Neural crest cell (in vitro differentiated cells): ENCODE data around the gene RAP1GAP2. TPM values are rescaled to one million over a fixed set of nuclear protein-coding genes. Genes with fewer than 3 reads are reported as not detected.

Source experiments
- DNase-seq: peaks from one replicate; pipeline ENCODE4 v3.0.0; 2021; ENCODE audit warnings: low read depth, mixed read lengths, low spot score
- H3K27ac Mint-ChIP-seq: one replicate; pipeline ENCODE4 v1.8.0; 2021; ENCODE audit warnings: mild to moderate bottlenecking, mixed read lengths; ENCODE audit not compliant: unreplicated experiment
- H3K27me3 Mint-ChIP-seq: 2 replicates; pipeline ENCODE4 v1.8.0; 2021; ENCODE audit warnings: low read depth, mild to moderate bottlenecking, mixed read lengths
- H3K36me3 Mint-ChIP-seq: 2 replicates; pipeline ENCODE4 v1.8.0; 2021; ENCODE audit warnings: low read depth, mild to moderate bottlenecking, mixed read lengths
- H3K4me1 Mint-ChIP-seq: 2 replicates; pipeline ENCODE4 v1.8.0; 2021; ENCODE audit warnings: mixed read lengths
- H3K4me3 Mint-ChIP-seq: one replicate; pipeline ENCODE4 v1.8.0; 2021; ENCODE audit warnings: mild to moderate bottlenecking, mixed read lengths
- H3K9me3 Mint-ChIP-seq: 2 replicates; pipeline ENCODE4 v1.8.0; 2021; ENCODE audit warnings: mixed read lengths
- total RNA-seq: library from RNA; stranded (reverse); gene quantifications from 2 replicates; pipeline ENCODE4 v1.2.1, GENCODE V29; 2021
- TF ChIP-seq, protein P1 (sequence below): fragments of 200-600 bp; sonication (generic); conservative IDR thresholded peaks from 2 replicates; pipeline ENCODE4 v1.5.0; 2021; ENCODE audit warnings: antibody characterized with exemption, mild to moderate bottlenecking

The RAP1GAP2 gene
- total RNA-seq, 1 donor from 2014 or later = 1.0 TPM

DNA sequence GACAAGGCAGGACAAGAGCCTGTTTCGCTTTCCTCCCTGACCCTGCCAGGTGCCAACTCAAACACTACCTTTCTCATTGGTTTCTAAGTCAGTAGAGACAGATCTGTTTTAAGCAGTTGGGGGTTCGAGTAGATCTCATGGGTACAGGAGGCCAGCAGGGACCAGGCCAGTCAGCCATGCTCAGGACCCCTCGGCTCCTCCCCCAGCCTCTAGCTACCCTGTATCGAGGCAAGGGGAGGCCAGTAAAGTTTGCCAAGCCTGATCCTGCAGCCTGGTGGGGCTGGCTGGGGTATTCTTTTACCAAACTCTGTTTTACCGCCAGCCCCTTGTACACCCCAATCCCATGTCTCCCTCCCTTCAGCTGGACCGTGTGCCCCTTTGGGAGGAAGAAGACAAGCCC, 240.6 kb downstream of the RAP1GAP2 start:
- H3K27me3 Mint-ChIP-seq = peaks cover 23% of the 10 kb centered on the region
- H3K36me3 Mint-ChIP-seq = no peaks in the 10 kb centered on the region
- no peak overlapping the region for H3K4me3 Mint-ChIP-seq
- TF ChIP-seq, protein P1, sequence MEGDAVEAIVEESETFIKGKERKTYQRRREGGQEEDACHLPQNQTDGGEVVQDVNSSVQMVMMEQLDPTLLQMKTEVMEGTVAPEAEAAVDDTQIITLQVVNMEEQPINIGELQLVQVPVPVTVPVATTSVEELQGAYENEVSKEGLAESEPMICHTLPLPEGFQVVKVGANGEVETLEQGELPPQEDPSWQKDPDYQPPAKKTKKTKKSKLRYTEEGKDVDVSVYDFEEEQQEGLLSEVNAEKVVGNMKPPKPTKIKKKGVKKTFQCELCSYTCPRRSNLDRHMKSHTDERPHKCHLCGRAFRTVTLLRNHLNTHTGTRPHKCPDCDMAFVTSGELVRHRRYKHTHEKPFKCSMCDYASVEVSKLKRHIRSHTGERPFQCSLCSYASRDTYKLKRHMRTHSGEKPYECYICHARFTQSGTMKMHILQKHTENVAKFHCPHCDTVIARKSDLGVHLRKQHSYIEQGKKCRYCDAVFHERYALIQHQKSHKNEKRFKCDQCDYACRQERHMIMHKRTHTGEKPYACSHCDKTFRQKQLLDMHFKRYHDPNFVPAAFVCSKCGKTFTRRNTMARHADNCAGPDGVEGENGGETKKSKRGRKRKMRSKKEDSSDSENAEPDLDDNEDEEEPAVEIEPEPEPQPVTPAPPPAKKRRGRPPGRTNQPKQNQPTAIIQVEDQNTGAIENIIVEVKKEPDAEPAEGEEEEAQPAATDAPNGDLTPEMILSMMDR = no peak
- H3K27ac Mint-ChIP-seq = no peak overlapping the region
- H3K9me3 Mint-ChIP-seq = no peaks in the 10 kb centered on the region
- no peak for DNase-seq
- no peaks in the 10 kb centered on the region for H3K4me1 Mint-ChIP-seq

DNA sequence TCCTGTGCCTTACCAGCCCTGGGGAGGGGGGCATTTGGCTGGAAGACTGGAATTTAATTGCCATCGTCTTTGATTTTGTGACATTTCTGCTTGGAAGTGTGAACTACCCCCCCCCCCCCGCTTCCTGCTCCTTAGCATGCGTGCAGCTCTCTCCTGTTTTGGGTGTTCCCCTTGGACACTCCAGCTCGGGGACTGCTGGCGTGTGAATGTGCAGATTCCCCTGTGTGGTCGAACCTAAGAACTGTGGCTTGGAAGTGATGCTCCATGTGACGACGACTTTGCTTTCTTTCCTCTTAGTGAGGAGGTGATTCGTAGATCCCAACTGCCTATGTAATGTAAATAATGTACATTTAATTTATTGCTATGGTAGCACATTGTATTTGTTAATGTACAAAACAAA, 241.0 kb downstream of the RAP1GAP2 start:
- H3K9me3 Mint-ChIP-seq = no peaks in the 10 kb centered on the region
- no peak overlapping the region for H3K27ac Mint-ChIP-seq
- no peak for DNase-seq
- H3K4me1 Mint-ChIP-seq = no peaks in the 10 kb centered on the region
- TF ChIP-seq, protein P1 = no peak
- H3K36me3 Mint-ChIP-seq = no peaks in the 10 kb centered on the region
- no peak overlapping the region for H3K4me3 Mint-ChIP-seq
- H3K27me3 Mint-ChIP-seq = peaks cover 27% of the 10 kb centered on the region

DNA sequence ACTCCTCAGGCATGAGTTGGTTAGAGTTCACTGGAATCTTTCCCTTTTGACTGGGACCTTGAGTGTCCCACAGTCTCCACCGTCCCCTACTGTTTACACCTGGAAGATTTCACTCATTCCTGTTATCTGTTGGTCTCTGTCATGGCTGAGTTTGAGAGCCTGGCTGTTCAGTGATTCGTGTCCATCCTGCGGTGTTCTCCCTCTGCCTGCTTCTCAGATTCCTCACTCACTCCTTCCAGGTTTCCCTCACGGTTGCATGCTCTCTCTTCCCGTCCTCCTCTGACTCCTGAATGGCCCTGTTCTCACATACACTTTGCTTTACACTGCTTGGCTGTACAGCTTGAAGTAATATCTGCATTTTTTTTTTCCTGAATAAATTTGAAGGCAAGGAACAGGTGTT, 242.7 kb downstream of the RAP1GAP2 start:
- H3K27ac Mint-ChIP-seq = no peak overlapping the region
- H3K9me3 Mint-ChIP-seq = no peaks in the 10 kb centered on the region
- no peaks in the 10 kb centered on the region for H3K36me3 Mint-ChIP-seq
- peaks cover 30% of the 10 kb centered on the region for H3K27me3 Mint-ChIP-seq
- TF ChIP-seq, protein P1 = no peak
- no peaks in the 10 kb centered on the region for H3K4me1 Mint-ChIP-seq
- DNase-seq = no peak
- no peak overlapping the region for H3K4me3 Mint-ChIP-seq

DNA sequence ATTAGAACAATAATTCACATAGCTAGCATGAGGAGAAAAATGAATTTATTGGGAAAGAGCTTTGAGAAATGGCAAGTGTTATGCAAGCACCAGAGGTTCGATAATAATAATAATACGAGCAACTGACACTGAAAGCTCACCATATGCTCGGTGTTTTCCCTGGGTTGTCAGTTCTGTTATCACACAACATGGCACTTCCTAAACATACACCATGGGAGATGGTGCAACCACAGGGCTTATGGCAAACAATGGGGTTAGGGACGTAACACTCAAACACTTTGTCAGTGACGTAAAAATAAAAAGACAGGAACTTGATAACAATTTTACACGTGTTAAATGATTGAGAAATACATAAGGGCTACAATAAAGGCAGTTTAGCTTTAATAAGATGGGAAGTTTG, 243.5 kb downstream of the RAP1GAP2 start:
- no peak for DNase-seq
- Mint-ChIP-seq H3K4me3 (no peak overlapping the region), H3K27me3 (peaks cover 35% of the 10 kb centered on the region), H3K27ac (no peak overlapping the region), H3K9me3 (peaks cover 4% of the 10 kb centered on the region), H3K36me3 (no peaks in the 10 kb centered on the region), H3K4me1 (no peaks in the 10 kb centered on the region)
- TF ChIP-seq, protein P1 = no peak

DNA sequence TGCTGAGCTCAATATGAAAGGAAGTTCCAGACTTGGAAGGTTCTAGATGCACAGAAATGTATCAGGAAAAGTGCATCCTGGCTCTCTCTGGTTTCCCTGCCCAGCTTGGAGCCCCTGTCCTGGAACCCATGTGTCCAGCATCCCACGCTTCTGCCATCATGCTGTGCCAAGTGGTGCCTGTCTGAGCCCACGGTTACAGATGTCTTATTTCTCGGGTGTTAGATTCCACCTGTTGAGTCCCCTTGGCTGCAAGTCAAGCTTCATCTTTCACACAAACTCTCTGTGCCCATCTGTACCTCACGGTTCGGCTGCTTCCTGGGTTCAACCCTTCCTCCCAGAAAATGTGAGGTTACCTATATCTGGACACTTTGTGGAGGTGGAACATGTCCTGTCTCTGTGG, 244.6 kb downstream of the RAP1GAP2 start:
- no peak overlapping the region for H3K4me3 Mint-ChIP-seq
- H3K36me3 Mint-ChIP-seq = no peaks in the 10 kb centered on the region
- H3K27ac Mint-ChIP-seq = no peak overlapping the region
- peaks cover 4% of the 10 kb centered on the region for H3K9me3 Mint-ChIP-seq
- TF ChIP-seq, protein P1 = no peak
- no peak for DNase-seq
- H3K4me1 Mint-ChIP-seq = no peaks in the 10 kb centered on the region
- H3K27me3 Mint-ChIP-seq = peaks cover 35% of the 10 kb centered on the region
